ENCODE results near the gene ARID1B. TPM values are rescaled to one million over a fixed set of nuclear protein-coding genes. Genes with fewer than 3 reads are reported as not detected.

ARID1B gene
- total and polyA plus RNA-seq, 4 donors = 7.0 to 49.0 (median 24.2) TPM

DNA sequence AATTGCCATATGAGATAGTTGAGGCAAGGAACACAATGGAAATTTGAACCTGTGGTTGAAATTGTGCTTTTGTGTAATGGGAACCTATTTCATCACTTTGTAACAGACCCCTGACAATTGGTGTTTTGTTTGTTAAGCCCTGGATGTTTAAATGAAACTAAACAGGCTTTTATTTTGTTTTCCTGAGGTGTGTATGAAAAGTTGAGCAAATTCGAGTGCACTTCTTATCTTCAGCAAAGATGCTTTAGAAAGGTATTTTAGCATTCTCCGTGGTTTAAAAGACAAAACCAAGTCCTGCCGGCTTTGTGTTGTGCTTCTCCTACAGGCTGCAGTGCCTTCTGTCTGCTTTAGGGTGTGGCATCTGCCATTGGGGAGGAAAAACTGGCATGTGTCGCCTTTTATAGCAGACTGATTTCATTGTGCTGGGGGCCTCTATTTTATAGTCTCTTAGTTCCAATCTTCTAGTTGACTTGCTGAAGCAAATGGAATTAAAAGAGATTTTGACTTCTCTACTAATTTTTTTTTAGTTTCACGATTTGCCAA, 2.2 kb upstream of the ARID1B start:
- peaks cover 1 to 12% (median 4%) of the 10 kb centered on the region in 4 donors for H3K4me1 ChIP-seq (ENCODE audit: control insufficient read depth in 4 of 4, insufficient read depth in 4 of 4, low read length in 3 of 4)
- 63% methylated on average over 5 of the region's 5 CpGs for WGBS
- H3K4me3 ChIP-seq (ENCODE audit: low read depth in 1 of 3, low read length in 3 of 3) = no peak overlapping the region
- no peak overlapping the region for H3K27ac ChIP-seq (ENCODE audit: low read depth in 1 of 2, low read length in 2 of 2)
- no peak for DNase-seq (ENCODE audit: low spot score)
- no peaks in the 10 kb centered on the region for H3K36me3 ChIP-seq (ENCODE audit: control insufficient read depth in 4 of 4, insufficient read depth in 3 of 4, low read depth in 1 of 4, low read length in 3 of 4)
- TF ChIP-seq HNF4G (IDR thresholded peaks at IDR 0.05) (no peak), FOXA2 (IDR thresholded peaks at IDR 0.05) (no peak), GABPA (IDR thresholded peaks at IDR 0.05 in 1 of 2, conservative IDR thresholded peaks at IDR 0.05 in 1 of 2) (no peak), SP1 (IDR thresholded peaks at IDR 0.05) (no peak), FOXA1 (IDR thresholded peaks at IDR 0.05) (no peak), RAD21 (IDR thresholded peaks at IDR 0.05) (no peak), YY1 (IDR thresholded peaks at IDR 0.05) (no peak), NR2F2 (IDR thresholded peaks at IDR 0.05) (no peak), HNF4A (conservative IDR thresholded peaks at IDR 0.05) (no peak), EGR1 (IDR thresholded peaks at IDR 0.05; ENCODE audit: low read depth in 2 of 2) (no peak), TAF1 (conservative IDR thresholded peaks at IDR 0.05) (no peak), JUND (IDR thresholded peaks at IDR 0.05) (no peak), RXRA (IDR thresholded peaks at IDR 0.05) (no peak)
- TF ChIP-seq, protein P1, sequence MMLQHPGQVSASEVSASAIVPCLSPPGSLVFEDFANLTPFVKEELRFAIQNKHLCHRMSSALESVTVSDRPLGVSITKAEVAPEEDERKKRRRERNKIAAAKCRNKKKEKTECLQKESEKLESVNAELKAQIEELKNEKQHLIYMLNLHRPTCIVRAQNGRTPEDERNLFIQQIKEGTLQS (IDR thresholded peaks at IDR 0.05) = no peak
- TF ChIP-seq, protein P2, sequence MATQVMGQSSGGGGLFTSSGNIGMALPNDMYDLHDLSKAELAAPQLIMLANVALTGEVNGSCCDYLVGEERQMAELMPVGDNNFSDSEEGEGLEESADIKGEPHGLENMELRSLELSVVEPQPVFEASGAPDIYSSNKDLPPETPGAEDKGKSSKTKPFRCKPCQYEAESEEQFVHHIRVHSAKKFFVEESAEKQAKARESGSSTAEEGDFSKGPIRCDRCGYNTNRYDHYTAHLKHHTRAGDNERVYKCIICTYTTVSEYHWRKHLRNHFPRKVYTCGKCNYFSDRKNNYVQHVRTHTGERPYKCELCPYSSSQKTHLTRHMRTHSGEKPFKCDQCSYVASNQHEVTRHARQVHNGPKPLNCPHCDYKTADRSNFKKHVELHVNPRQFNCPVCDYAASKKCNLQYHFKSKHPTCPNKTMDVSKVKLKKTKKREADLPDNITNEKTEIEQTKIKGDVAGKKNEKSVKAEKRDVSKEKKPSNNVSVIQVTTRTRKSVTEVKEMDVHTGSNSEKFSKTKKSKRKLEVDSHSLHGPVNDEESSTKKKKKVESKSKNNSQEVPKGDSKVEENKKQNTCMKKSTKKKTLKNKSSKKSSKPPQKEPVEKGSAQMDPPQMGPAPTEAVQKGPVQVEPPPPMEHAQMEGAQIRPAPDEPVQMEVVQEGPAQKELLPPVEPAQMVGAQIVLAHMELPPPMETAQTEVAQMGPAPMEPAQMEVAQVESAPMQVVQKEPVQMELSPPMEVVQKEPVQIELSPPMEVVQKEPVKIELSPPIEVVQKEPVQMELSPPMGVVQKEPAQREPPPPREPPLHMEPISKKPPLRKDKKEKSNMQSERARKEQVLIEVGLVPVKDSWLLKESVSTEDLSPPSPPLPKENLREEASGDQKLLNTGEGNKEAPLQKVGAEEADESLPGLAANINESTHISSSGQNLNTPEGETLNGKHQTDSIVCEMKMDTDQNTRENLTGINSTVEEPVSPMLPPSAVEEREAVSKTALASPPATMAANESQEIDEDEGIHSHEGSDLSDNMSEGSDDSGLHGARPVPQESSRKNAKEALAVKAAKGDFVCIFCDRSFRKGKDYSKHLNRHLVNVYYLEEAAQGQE (IDR thresholded peaks at IDR 0.05) = no peak
- TF ChIP-seq, protein P3, sequence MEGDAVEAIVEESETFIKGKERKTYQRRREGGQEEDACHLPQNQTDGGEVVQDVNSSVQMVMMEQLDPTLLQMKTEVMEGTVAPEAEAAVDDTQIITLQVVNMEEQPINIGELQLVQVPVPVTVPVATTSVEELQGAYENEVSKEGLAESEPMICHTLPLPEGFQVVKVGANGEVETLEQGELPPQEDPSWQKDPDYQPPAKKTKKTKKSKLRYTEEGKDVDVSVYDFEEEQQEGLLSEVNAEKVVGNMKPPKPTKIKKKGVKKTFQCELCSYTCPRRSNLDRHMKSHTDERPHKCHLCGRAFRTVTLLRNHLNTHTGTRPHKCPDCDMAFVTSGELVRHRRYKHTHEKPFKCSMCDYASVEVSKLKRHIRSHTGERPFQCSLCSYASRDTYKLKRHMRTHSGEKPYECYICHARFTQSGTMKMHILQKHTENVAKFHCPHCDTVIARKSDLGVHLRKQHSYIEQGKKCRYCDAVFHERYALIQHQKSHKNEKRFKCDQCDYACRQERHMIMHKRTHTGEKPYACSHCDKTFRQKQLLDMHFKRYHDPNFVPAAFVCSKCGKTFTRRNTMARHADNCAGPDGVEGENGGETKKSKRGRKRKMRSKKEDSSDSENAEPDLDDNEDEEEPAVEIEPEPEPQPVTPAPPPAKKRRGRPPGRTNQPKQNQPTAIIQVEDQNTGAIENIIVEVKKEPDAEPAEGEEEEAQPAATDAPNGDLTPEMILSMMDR (IDR thresholded peaks at IDR 0.05; ENCODE audit: low read depth, low read length, missing input control) = no peak
- TF ChIP-seq, protein P4, sequence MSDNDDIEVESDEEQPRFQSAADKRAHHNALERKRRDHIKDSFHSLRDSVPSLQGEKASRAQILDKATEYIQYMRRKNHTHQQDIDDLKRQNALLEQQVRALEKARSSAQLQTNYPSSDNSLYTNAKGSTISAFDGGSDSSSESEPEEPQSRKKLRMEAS (IDR thresholded peaks at IDR 0.05) = no peak
- TF ChIP-seq, protein P5, sequence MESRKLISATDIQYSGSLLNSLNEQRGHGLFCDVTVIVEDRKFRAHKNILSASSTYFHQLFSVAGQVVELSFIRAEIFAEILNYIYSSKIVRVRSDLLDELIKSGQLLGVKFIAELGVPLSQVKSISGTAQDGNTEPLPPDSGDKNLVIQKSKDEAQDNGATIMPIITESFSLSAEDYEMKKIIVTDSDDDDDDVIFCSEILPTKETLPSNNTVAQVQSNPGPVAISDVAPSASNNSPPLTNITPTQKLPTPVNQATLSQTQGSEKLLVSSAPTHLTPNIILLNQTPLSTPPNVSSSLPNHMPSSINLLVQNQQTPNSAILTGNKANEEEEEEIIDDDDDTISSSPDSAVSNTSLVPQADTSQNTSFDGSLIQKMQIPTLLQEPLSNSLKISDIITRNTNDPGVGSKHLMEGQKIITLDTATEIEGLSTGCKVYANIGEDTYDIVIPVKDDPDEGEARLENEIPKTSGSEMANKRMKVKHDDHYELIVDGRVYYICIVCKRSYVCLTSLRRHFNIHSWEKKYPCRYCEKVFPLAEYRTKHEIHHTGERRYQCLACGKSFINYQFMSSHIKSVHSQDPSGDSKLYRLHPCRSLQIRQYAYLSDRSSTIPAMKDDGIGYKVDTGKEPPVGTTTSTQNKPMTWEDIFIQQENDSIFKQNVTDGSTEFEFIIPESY (IDR thresholded peaks at IDR 0.05) = no peak
- H3K9ac ChIP-seq (ENCODE audit: low read depth in 1 of 2, low read length in 2 of 2) = no peak overlapping the region
- H3K9me3 ChIP-seq (ENCODE audit: control insufficient read depth in 4 of 4, low read length in 3 of 4) = no peaks in the 10 kb centered on the region
- no peaks in the 10 kb centered on the region for H3K27me3 ChIP-seq (ENCODE audit: control insufficient read depth in 4 of 4, insufficient read depth in 4 of 4, low read length in 3 of 4)

Measured in liver (tissue), 9 donors.